ENCODE measurements around the gene PIEZO2. TPM values are rescaled to one million over a fixed set of nuclear protein-coding genes. Genes with fewer than 3 reads are reported as not detected.

PIEZO2 gene
- total and polyA plus RNA-seq, 2 of the 8 experiments (the other 6 are each of a cell fraction or from before 2014, with no cell fraction given) = 4.7 to 16.5 TPM

DNA sequence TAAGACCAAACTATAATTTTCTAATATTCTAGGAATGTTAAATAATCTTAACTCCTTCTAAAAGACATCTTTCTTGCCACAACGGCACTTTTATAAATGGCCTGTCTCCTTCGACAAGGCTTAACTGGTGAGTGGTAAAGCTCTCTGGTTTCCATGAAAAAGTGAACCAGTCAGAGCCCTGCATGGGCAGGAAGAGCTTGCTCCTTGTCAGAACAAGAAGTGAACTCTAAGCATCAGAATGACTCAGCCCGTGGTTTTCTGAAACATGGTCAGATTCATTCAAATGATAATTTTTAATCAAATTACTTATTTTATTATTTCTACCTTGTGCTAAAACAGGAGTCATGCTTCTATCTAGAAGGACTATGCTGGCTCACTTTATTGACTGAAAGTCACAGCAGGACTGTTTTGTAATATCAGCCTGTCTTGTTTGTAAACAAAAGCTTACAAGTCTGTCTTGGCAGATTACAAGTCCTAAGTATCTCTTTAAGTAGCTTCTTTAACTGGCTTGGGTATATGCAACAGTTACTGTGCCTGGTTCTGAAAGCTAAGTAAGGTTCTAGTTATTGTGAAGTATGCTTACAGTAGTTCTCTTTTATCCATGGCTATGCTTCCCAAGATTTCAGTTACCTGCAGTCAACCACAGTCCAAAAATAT is 378.2 kb downstream of the PIEZO2 start (continued):
- TF ChIP-seq, protein P1, sequence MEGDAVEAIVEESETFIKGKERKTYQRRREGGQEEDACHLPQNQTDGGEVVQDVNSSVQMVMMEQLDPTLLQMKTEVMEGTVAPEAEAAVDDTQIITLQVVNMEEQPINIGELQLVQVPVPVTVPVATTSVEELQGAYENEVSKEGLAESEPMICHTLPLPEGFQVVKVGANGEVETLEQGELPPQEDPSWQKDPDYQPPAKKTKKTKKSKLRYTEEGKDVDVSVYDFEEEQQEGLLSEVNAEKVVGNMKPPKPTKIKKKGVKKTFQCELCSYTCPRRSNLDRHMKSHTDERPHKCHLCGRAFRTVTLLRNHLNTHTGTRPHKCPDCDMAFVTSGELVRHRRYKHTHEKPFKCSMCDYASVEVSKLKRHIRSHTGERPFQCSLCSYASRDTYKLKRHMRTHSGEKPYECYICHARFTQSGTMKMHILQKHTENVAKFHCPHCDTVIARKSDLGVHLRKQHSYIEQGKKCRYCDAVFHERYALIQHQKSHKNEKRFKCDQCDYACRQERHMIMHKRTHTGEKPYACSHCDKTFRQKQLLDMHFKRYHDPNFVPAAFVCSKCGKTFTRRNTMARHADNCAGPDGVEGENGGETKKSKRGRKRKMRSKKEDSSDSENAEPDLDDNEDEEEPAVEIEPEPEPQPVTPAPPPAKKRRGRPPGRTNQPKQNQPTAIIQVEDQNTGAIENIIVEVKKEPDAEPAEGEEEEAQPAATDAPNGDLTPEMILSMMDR (IDR thresholded peaks at IDR 0.05; ENCODE audit: control extremely low read depth in 1 of 3, insufficient read depth in 1 of 3, low read depth in 1 of 3, low read length in 3 of 3) = no peak
- TF ChIP-seq, protein P2, sequence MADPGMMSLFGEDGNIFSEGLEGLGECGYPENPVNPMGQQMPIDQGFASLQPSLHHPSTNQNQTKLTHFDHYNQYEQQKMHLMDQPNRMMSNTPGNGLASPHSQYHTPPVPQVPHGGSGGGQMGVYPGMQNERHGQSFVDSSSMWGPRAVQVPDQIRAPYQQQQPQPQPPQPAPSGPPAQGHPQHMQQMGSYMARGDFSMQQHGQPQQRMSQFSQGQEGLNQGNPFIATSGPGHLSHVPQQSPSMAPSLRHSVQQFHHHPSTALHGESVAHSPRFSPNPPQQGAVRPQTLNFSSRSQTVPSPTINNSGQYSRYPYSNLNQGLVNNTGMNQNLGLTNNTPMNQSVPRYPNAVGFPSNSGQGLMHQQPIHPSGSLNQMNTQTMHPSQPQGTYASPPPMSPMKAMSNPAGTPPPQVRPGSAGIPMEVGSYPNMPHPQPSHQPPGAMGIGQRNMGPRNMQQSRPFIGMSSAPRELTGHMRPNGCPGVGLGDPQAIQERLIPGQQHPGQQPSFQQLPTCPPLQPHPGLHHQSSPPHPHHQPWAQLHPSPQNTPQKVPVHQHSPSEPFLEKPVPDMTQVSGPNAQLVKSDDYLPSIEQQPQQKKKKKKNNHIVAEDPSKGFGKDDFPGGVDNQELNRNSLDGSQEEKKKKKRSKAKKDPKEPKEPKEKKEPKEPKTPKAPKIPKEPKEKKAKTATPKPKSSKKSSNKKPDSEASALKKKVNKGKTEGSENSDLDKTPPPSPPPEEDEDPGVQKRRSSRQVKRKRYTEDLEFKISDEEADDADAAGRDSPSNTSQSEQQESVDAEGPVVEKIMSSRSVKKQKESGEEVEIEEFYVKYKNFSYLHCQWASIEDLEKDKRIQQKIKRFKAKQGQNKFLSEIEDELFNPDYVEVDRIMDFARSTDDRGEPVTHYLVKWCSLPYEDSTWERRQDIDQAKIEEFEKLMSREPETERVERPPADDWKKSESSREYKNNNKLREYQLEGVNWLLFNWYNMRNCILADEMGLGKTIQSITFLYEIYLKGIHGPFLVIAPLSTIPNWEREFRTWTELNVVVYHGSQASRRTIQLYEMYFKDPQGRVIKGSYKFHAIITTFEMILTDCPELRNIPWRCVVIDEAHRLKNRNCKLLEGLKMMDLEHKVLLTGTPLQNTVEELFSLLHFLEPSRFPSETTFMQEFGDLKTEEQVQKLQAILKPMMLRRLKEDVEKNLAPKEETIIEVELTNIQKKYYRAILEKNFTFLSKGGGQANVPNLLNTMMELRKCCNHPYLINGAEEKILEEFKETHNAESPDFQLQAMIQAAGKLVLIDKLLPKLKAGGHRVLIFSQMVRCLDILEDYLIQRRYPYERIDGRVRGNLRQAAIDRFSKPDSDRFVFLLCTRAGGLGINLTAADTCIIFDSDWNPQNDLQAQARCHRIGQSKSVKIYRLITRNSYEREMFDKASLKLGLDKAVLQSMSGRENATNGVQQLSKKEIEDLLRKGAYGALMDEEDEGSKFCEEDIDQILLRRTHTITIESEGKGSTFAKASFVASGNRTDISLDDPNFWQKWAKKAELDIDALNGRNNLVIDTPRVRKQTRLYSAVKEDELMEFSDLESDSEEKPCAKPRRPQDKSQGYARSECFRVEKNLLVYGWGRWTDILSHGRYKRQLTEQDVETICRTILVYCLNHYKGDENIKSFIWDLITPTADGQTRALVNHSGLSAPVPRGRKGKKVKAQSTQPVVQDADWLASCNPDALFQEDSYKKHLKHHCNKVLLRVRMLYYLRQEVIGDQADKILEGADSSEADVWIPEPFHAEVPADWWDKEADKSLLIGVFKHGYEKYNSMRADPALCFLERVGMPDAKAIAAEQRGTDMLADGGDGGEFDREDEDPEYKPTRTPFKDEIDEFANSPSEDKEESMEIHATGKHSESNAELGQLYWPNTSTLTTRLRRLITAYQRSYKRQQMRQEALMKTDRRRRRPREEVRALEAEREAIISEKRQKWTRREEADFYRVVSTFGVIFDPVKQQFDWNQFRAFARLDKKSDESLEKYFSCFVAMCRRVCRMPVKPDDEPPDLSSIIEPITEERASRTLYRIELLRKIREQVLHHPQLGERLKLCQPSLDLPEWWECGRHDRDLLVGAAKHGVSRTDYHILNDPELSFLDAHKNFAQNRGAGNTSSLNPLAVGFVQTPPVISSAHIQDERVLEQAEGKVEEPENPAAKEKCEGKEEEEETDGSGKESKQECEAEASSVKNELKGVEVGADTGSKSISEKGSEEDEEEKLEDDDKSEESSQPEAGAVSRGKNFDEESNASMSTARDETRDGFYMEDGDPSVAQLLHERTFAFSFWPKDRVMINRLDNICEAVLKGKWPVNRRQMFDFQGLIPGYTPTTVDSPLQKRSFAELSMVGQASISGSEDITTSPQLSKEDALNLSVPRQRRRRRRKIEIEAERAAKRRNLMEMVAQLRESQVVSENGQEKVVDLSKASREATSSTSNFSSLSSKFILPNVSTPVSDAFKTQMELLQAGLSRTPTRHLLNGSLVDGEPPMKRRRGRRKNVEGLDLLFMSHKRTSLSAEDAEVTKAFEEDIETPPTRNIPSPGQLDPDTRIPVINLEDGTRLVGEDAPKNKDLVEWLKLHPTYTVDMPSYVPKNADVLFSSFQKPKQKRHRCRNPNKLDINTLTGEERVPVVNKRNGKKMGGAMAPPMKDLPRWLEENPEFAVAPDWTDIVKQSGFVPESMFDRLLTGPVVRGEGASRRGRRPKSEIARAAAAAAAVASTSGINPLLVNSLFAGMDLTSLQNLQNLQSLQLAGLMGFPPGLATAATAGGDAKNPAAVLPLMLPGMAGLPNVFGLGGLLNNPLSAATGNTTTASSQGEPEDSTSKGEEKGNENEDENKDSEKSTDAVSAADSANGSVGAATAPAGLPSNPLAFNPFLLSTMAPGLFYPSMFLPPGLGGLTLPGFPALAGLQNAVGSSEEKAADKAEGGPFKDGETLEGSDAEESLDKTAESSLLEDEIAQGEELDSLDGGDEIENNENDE (IDR thresholded peaks at IDR 0.05; ENCODE audit: insufficient replicate concordance, low read length) = no peak
- TF ChIP-seq HDAC6 (IDR thresholded peaks at IDR 0.05; ENCODE audit: low read depth, low read length) = no peak
